NB4 (cell line): Measurements from ENCODE around the gene TMEM94.
"Not testable (repeated sequence)": the region's sequence is repeated elsewhere in the genome, so short reads cannot be mapped to it uniquely, and the experiment has no call there.

Experiments used
- DNase-seq: peaks from one replicate; pipeline ENCODE4 v3.0.0; 2010; ENCODE audit warnings: low read depth
- H3K4me3 ChIP-seq: one replicate; pipeline ENCODE4 v1.5.1; 2011; ENCODE audit warnings: mild to moderate bottlenecking, low read depth, low read length, moderate library complexity
- MYC ChIP-seq: IDR thresholded peaks from 2 replicates; pipeline ENCODE4 v1.6.1; 2011; ENCODE audit warnings: low read depth, low read length
- POLR2A ChIP-seq: IDR thresholded peaks from 2 replicates; pipeline ENCODE4 v1.6.1; 2011; ENCODE audit warnings: mild to moderate bottlenecking; ENCODE audit not compliant: insufficient read length; ENCODE audit errors: extremely low read depth
- TF ChIP-seq, protein P1 (sequence below): IDR thresholded peaks from 2 replicates; pipeline ENCODE4 v1.6.1; 2011; ENCODE audit warnings: low read depth, low read length
- TF ChIP-seq, protein P2 (sequence below): IDR thresholded peaks from one replicate; pipeline ENCODE4 v1.5.1; 2012; ENCODE audit warnings: low read depth, low read length

Gene TMEM94

DNA sequence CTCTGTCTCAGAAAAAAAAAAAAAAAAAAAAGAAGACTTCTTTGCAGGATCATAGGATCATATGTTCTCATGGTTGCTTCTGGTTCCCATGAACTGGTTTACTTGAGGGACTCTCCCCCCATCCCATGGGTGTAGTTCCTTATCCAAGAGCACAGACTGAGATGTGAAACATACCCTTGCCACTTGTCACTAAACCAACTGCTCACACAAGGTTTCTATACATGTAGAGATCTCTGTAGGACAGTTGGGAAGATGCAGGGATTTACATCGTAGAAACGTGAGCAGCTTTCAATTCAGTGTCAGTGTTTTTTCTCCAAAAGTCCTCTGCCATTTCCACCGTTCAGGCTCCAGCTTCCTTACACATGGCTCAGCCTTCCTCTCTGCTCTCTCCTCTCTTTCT is 11.1 kb upstream of the TMEM94 start:
- TF ChIP-seq, protein P1, sequence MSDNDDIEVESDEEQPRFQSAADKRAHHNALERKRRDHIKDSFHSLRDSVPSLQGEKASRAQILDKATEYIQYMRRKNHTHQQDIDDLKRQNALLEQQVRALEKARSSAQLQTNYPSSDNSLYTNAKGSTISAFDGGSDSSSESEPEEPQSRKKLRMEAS: no peak
- TF ChIP-seq POLR2A (no peak), MYC (no peak)
- TF ChIP-seq, protein P2, sequence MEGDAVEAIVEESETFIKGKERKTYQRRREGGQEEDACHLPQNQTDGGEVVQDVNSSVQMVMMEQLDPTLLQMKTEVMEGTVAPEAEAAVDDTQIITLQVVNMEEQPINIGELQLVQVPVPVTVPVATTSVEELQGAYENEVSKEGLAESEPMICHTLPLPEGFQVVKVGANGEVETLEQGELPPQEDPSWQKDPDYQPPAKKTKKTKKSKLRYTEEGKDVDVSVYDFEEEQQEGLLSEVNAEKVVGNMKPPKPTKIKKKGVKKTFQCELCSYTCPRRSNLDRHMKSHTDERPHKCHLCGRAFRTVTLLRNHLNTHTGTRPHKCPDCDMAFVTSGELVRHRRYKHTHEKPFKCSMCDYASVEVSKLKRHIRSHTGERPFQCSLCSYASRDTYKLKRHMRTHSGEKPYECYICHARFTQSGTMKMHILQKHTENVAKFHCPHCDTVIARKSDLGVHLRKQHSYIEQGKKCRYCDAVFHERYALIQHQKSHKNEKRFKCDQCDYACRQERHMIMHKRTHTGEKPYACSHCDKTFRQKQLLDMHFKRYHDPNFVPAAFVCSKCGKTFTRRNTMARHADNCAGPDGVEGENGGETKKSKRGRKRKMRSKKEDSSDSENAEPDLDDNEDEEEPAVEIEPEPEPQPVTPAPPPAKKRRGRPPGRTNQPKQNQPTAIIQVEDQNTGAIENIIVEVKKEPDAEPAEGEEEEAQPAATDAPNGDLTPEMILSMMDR: no peak

DNA sequence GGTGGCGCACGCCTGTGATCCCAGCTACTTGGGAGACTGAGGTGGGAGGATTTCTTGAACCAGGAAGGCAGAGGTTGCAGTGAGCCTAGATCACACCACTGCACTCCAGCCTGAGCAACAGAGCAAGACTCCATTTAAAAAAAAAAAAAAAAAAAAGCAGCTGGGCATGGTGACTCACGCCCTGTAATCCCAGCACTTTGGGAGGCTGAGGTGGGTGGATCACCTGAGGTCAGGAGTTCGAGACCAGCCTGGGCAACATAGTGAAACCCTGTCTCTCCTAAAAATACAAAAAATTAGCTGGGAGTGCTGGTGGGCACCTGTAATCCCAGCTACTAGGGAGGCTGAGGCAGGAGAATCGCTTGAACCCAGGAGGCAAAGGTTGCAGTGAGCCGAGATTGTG is 10.5 kb upstream of the TMEM94 start:
- not testable (repeated sequence) for DNase-seq, H3K4me3 ChIP-seq

More for the DNA sequence above, 11.1 kb upstream of the TMEM94 start:
- DNase-seq: no peak
- no peak overlapping the region for H3K4me3 ChIP-seq

DNA sequence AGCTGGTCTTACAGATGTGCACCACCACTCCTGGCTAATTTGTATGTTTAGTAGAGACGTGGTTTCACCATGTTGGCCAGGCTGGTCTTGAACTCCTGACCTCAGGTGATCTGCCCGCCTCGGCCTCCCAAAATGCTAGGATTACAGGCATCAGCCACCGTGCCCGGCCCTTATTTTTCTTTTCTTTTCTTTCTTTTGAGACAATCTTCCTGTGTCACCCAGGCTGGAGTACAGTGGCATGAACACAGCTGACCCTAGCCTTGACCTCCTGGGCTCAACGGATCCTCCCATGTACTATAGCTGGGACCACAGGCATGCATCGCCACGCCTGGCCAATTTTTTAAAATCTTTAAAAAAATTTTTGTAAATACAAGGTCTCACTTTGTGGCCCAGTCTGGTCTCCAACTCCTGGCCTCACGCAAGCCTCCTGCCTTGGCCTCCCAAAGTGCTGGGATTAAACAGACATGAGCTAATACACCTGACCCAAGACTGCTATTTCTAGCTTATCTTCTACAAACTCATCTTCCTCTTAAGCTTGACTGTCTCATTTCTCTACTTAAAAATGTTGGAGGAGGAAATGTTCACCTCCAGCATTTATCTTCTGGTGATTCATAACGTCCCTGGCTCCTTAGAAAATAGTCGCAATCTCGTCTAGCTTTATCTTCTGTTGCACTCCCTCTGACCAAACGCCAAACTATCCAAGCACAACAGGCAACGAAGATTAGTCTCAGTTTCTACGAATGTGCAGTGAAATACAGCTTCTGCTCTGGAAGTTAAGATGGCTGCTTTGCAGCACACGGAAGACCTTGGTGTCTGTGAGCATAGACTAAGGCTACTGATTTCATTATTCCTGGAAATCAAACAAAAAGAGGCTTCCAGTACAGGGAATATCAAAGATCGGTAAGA is 8.2 kb upstream of the TMEM94 start:
- TF ChIP-seq MYC (no peak), POLR2A (no peak)
- TF ChIP-seq, protein P2: no peak
- TF ChIP-seq, protein P1: no peak
- H3K4me3 ChIP-seq: no peak overlapping the region
- no peak for DNase-seq

DNA sequence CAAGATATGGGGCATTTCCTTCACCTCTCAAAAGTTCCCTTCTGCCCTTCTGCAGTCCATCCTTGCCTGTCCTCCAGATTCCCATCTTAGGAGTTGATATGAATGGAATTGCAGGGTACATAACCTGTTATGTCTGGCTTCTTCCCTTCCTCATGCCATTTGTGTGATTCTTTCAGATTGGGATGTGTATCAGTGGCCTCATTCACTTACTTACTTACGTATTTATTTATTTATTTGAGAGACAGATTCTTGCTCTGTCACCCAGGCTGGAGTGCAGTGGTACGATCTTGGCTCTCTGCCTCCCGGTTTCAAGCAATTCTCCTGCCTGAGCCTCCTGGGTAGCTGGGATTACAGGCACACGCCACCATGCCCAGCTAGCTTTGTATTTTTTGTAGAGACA is 6.2 kb upstream of the TMEM94 start:
- DNase-seq: no peak
- H3K4me3 ChIP-seq: no peak overlapping the region
- TF ChIP-seq MYC: no peak
- TF ChIP-seq, protein P1: no peak
- TF ChIP-seq, protein P2: no peak
- no peak for TF ChIP-seq POLR2A

DNA sequence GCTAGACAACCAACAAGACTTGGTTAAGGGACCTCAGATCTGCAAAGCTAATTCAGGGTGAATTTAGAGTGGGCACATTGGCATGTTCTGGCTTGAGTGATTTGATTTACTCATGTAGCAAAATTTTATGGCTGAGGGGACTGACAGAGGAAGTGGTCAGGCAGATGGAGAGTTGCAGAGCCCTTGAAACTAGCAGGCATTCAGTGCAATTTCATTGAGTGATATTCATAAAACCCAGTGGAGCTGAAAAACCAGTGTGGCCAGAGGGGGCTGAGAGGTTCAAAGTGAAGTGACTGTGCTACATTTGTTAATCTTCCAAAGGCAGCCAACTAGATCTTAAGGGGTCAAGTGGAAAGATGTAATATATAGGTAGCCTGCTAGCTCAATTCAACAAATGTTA is 2.2 kb upstream of the TMEM94 start:
- TF ChIP-seq, protein P2: no peak
- TF ChIP-seq, protein P1: no peak
- no peak for TF ChIP-seq POLR2A
- TF ChIP-seq MYC: no peak
- DNase-seq: peak; percentile 72
- no peak overlapping the region for H3K4me3 ChIP-seq

DNA sequence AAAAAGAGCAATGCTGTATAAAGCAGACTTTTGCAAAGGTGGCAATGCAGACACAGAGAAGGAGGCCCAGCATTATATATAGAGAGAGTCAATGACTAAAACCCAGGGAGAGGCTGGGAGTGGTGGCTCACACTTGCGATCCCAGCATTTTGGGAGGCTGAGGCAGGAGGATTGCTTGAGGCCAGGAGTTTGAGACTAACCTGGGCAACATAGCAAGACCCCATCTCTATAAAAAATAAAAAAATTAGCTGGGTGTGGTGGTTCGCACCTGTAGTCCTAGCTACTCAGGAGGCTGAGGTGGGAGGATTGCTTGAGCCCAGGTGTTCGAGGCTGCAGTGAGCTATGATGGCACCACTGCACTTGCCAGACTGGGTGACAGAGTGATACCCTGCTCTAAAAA is 1.8 kb upstream of the TMEM94 start:
- not testable (repeated sequence) for H3K4me3 ChIP-seq, DNase-seq

DNA sequence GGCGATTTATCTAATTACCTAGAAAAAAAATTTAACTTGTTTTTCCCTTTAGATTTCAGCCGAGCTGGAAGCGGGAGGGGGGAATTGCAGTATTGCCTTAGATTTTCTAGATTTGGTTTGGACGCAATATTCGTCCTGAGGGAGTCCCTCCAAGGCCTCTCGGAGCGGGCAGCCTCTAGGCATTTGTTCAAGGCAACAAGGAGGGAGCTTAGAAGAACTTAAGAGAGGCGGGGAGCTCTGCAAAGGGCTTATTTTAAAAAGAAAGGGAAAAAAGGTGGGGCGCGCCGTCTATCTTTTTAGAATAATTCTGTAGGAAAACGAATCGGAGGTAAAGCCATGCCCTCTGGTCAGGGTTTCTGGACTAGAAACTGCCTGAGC is 407 bp upstream of the TMEM94 start:
- peak overlapping the region; percentile 59 for H3K4me3 ChIP-seq
- TF ChIP-seq, protein P2: no peak
- no peak for TF ChIP-seq MYC
- TF ChIP-seq, protein P1: no peak
- TF ChIP-seq POLR2A: no peak
- no peak for DNase-seq
